Measurements from ENCODE around the gene DMGDH. TPM values are rescaled to one million over a fixed set of nuclear protein-coding genes. Genes with fewer than 3 reads are reported as not detected.
A peak's percentile ranks its signal among the peaks of the same experiment; 100 is the strongest.
"Not testable (repeated sequence)": the region's sequence is repeated elsewhere in the genome, so short reads cannot be mapped to it uniquely, and the experiment has no call there.

DMGDH gene
- total RNA-seq, 2 experiments from 2014 or later = 0.50 TPM; not detected in 1

DNA sequence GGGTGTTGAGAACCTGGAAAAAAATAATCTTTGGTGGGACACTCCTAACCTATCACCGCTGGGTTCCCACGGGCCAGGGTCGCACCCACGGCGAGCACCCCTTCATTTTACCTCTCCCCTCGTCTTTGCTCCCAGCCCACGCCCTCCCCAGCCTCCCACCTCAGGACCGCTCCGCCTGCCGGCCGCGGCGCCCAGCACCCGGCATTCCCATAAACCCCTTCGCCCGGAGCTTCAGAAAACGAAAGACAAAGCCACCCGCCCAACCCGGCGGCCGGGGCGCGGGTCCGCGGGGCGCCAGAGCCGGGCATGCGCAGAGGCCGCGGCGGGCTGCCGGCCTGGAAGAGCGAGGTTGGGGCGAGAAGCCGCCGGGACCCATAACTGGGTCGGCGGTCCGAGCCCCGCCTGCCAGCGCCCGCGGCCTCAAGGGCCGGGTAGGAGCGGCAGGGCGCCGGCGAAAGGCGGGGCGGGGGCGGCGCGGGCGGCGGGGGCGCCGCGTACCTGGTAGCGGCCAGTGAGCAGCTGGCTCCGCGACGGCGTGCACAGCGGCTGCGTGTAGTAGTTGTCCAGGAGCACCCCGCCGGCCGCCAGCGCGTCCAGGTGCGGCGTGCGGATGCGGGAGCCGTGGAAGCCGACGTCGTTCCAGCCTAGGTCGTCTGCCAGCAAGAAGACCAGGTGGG, 84.9 kb downstream of the DMGDH start:
- Mint-ChIP-seq H3K4me3 (peak overlapping the region; percentile 97), H3K27me3 (no peaks in the 10 kb centered on the region), H3K9me3 (no peaks in the 10 kb centered on the region), H3K36me3 (ENCODE audit: low read depth) (peaks cover 10% of the 10 kb centered on the region), H3K27ac (peak overlapping the region; percentile 98), H3K4me1 (ENCODE audit: low read depth) (peaks cover 33% of the 10 kb centered on the region)
- POLR2A ChIA-PET = interaction anchor here (0.5 to 2.9 kb wide), 16 partner anchors 9 to 821 kb away, joined by 3 to 26 read pairs (median 4); partner anchors contain the start of genes HOMER1, JMY and SCAMP1
- CTCF ChIA-PET = interaction anchor here (0.7 to 2.1 kb wide), 6 partner anchors 24 to 1208 kb away, joined by 3 to 7 read pairs (median 3); partner anchors contain the start of genes SCAMP1 and TBCA
- intact Hi-C loops (cut with DNase I, micrococcal nuclease) = loop anchor here in 1 of 2 experiments (5.0 to 10.0 kb wide), 7 partner anchors 148 to 1950 kb away; partner anchors contain the start of genes AGGF1, AP3B1, JMY and TENT2
- peak; percentile 9 for TF ChIP-seq CTCF (IDR thresholded peaks at IDR 0.05)
- Histone ChIP-seq H3K27ac (ENCODE audit: low read depth in 1 of 2, low read length in 2 of 2) (peak overlapping the region; percentile 51 to 77), H3K27me3 (ENCODE audit: control insufficient read depth in 1 of 2, insufficient read depth in 2 of 2, low read length in 2 of 2) (no peaks in the 10 kb centered on the region), H3K9me3 (ENCODE audit: control insufficient read depth in 1 of 2, insufficient read depth in 1 of 2, low read length in 2 of 2) (no peaks in the 10 kb centered on the region), H3K36me3 (ENCODE audit: insufficient read depth, low read length) (no peaks in the 10 kb centered on the region), H3K4me3 (ENCODE audit: low read length) (peak overlapping the region; percentile 68), H3K4me1 (ENCODE audit: insufficient read depth, low read length) (peaks cover 14% of the 10 kb centered on the region)
- ATAC-seq (ENCODE audit: poor library complexity) = peak; percentile 76
- DNase-seq = peak; percentile 49 to 90 (median 70)

- TF ChIP-seq CTCF (IDR thresholded peaks at IDR 0.05) = no peak
- Histone ChIP-seq H3K27me3 (ENCODE audit: control insufficient read depth in 1 of 2, insufficient read depth in 2 of 2, low read length in 2 of 2) (no peaks in the 10 kb centered on the region), H3K36me3 (ENCODE audit: insufficient read depth, low read length) (no peaks in the 10 kb centered on the region), H3K9me3 (ENCODE audit: control insufficient read depth in 1 of 2, insufficient read depth in 1 of 2, low read length in 2 of 2) (no peaks in the 10 kb centered on the region), H3K4me3 (ENCODE audit: low read length) (peak overlapping the region; percentile 68), H3K4me1 (ENCODE audit: insufficient read depth, low read length) (peaks cover 14% of the 10 kb centered on the region), H3K27ac (ENCODE audit: low read depth in 1 of 2, low read length in 2 of 2) (peak overlapping the region; percentile 51 to 64)
- peaks cover 33% of the 10 kb centered on the region for H3K4me1 Mint-ChIP-seq (ENCODE audit: low read depth)
- intact Hi-C loops (cut with DNase I, micrococcal nuclease) = loop anchor here in 1 of 2 experiments (5.0 to 10.0 kb wide), 6 partner anchors 148 to 1949 kb away; partner anchors contain the start of genes AGGF1, AP3B1 and TENT2
- DNase-seq (peak in 2 of 14 experiments; percentile 5 to 12), ATAC-seq (ENCODE audit: poor library complexity) (peak; percentile 6)
- H3K27ac Mint-ChIP-seq = peak overlapping the region; percentile 98
- CTCF ChIA-PET = interaction anchor here (1.2 to 2.1 kb wide), 3 partner anchors 41 to 1207 kb away, joined by 3 to 7 read pairs (median 5); partner anchors contain the start of genes SCAMP1 and TBCA
- H3K9me3 Mint-ChIP-seq = no peaks in the 10 kb centered on the region
- POLR2A ChIA-PET = interaction anchor here (0.6 to 2.9 kb wide), 12 partner anchors 8 to 700 kb away, joined by 3 to 26 read pairs (median 4); partner anchors contain the start of genes HOMER1, JMY and SCAMP1
- peak overlapping the region; percentile 97 for H3K4me3 Mint-ChIP-seq
- H3K36me3 Mint-ChIP-seq (ENCODE audit: low read depth) = peaks cover 10% of the 10 kb centered on the region
- no peaks in the 10 kb centered on the region for H3K27me3 Mint-ChIP-seq
Measured at GRCh38 chr5:78983601-78984438, 85.7 kb downstream of the DMGDH start.

DNA sequence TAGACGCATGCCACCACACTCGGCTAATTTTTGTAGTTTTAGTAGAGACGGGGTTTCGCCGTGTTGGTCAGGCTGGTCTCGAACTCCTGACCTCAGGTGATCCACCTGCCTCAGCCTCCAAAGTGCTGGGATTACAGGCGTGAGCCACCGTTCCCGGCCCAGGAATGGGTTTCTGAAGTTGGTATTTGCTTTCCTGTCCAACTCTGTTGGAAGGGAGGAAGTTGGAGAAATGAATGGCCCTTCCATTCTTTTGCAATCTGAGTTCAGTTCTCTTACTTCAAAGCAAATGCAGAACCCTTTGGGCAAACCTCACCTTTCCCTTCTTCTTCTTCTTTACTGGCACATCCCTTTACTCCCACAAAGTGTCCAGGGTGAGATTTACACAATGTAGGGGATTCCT, 86.3 kb downstream of the DMGDH start:
- not testable (repeated sequence) for H3K27me3 ChIP-seq (ENCODE audit: control insufficient read depth in 1 of 2, insufficient read depth in 2 of 2, low read length in 2 of 2); H3K9me3 ChIP-seq (ENCODE audit: control insufficient read depth in 1 of 2, insufficient read depth in 1 of 2, low read length in 2 of 2); H3K4me3 ChIP-seq (ENCODE audit: low read length); H3K9me3 Mint-ChIP-seq; H3K36me3 Mint-ChIP-seq (ENCODE audit: low read depth); ATAC-seq (ENCODE audit: poor library complexity); H3K27me3 Mint-ChIP-seq; H3K27ac ChIP-seq (ENCODE audit: low read depth in 1 of 2, low read length in 2 of 2); H3K36me3 ChIP-seq (ENCODE audit: insufficient read depth, low read length)
- POLR2A ChIA-PET = interaction anchor here (2.5 kb wide), 1 partner anchor 13 kb away, joined by 7 read pairs; no protein-coding TSS in a partner anchor
- CTCF ChIA-PET = interaction anchor here (1.7 to 2.1 kb wide), 2 partner anchors 42 to 622 kb away, joined by 5 to 7 read pairs; partner anchors contain the start of gene SCAMP1
- intact Hi-C loops (cut with DNase I, micrococcal nuclease) = loop anchor here in 1 of 2 experiments (5.0 to 10.0 kb wide), 6 partner anchors 149 to 1948 kb away; partner anchors contain the start of genes AGGF1, AP3B1 and TENT2
- peak overlapping the region; percentile 98 for H3K27ac Mint-ChIP-seq
- DNase-seq = peak in 1 of 14 experiments; percentile 4
- H3K4me1 Mint-ChIP-seq (ENCODE audit: low read depth) = peaks cover 33% of the 10 kb centered on the region
- peaks cover 14% of the 10 kb centered on the region for H3K4me1 ChIP-seq (ENCODE audit: insufficient read depth, low read length)
- peak overlapping the region; percentile 97 for H3K4me3 Mint-ChIP-seq

Measured in CD4-positive, alpha-beta T cell (primary cell).